Esophagus muscularis mucosa (tissue), 4 donors: ENCODE data around the gene KHDC1L. TPM values are rescaled to one million over a fixed set of nuclear protein-coding genes. Genes with fewer than 3 reads are reported as not detected.

Experiments used
- DNase-seq: peaks from one replicate; pipeline ENCODE4 v3.0.0-alpha.2; 2017; ENCODE audit errors: extremely low spot score
- H3K27ac ChIP-seq, 4 donors: fragments of 200-600 bp; sonication (generic); replicated peaks in 1 of 4; 1 replicate in 3 of 4; 2 replicates in 1 of 4; pipeline ENCODE4 v1.5.1; 2016 to 2019; ENCODE audit warnings: mild to moderate bottlenecking in 1 of 4
- H3K27me3 ChIP-seq, 4 donors: fragments of 200-600 bp; sonication (generic); one replicate each; pipeline versions ENCODE4 v1.5.1 to v1.6.0; 2016 to 2019
- H3K36me3 ChIP-seq, 4 donors: fragments of 200-600 bp; sonication (generic); one replicate each; pipeline ENCODE4 v1.5.1; 2016 to 2019
- H3K4me1 ChIP-seq, 4 donors: fragments of 200-600 bp; sonication (generic); one replicate each; pipeline ENCODE4 v1.5.1; 2016 to 2019
- H3K4me3 ChIP-seq, 4 donors: fragments of 200-600 bp; sonication (generic); 1 replicate in 2 of 4; 2 replicates in 2 of 4; pipeline ENCODE4 v1.5.1; 2016 to 2019; ENCODE audit warnings: mild to moderate bottlenecking in 4 of 4, moderate library complexity in 1 of 4
- H3K9me3 ChIP-seq, 4 donors: fragments of 200-600 bp; sonication (generic); 1 replicate in 3 of 4; 2 replicates in 1 of 4; pipeline ENCODE4 v1.5.1; 2016 to 2019
- CTCF ChIP-seq, 3 experiments: fragments of 200-600 bp in 2 of 3; fragments of 450-650 bp in 1 of 3; sonication (generic) in 2 of 3; IDR thresholded peaks; one replicate each; pipeline ENCODE4 v1.5.1; 2017 to 2019; ENCODE audit warnings: antibody characterized with exemption in 3 of 3, mild to moderate bottlenecking in 2 of 3, moderate library complexity in 1 of 3
- EP300 ChIP-seq: sonication (generic); formaldehyde crosslinking; IDR thresholded peaks from one replicate; pipeline ENCODE4 v1.6.1; 2017; ENCODE audit warnings: antibody characterized with exemption
- POLR2A ChIP-seq: fragments of 450-650 bp; IDR thresholded peaks from one replicate; pipeline ENCODE4 v1.6.1; 2017; ENCODE audit warnings: antibody characterized with exemption, moderate library complexity, mild to moderate bottlenecking, low read depth
- POLR2AphosphoS5 ChIP-seq, 2 donors: sonication (generic); formaldehyde crosslinking; IDR thresholded peaks; one replicate each; pipeline ENCODE4 v1.6.1; 2017; ENCODE audit warnings: antibody characterized with exemption in 2 of 2
- WGBS: methylation state at CpG from one replicate; pipeline ENCODE4 v1.1.5; 2018; 5-methylcytosine and 5-hydroxymethylcytosine counted together
- intact Hi-C: fragments of 100-400 bp; cut with DNase I; formaldehyde crosslinking; loops from one replicate; pipeline ENCODE4 v1.15.1; 2023
- total RNA-seq, 4 donors: library from RNA; depleted of rRNA; stranded (reverse); fragments of >200 nt; gene quantifications; one replicate each; pipeline versions ENCODE4 v1.1.0 to v1.2.1, GENCODE V29; 2016

The KHDC1L gene
- total RNA-seq, 4 donors from 2014 or later, result 0.83 TPM; not detected in 3

DNA sequence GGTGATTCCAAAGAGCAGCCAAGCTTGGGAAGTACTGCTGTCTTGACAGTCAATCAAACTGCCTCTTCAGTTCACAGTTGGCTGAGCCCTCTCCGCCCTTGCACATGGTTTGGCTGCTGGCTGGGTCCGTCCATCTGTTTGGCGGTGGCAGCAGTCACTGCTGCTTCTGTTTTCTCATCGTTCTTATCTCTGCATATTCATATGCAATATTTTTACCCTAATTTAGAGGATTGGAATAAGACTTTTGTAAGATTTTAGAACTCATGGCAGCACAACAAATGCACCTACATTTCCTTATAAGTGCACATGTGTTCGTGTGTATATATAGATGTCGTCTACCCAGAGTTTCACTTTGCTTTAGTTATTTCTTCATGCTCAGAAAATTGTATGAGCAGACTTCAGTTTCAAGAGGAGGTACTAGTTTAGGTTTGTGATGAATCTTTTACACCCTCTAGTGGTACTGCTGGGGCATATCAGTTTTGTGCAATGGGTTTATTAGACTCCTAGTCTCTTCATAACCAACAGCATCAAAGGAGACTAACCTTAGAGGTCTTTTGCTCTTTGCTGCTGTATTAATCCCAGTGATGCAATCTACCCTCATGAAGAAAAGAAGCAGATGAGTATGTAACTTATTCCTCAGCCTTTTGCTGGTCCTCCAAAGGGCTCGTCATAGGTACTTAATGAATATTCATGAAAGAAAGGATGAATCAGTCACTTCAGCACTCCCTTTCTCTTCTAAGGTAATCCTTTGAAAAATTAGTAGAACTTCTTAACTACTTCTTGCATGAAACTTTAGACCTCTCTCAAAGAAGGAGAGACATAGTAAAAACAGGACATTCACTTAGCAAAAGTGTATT lies 44.3 kb downstream of the KHDC1L start:
- TF ChIP-seq POLR2AphosphoS5 (IDR thresholded peaks at IDR 0.05), result no peak
- peak; percentile 67 to 84 (median 83) for TF ChIP-seq CTCF (IDR thresholded peaks at IDR 0.05)
- 21% methylated on average over 7 of the region's 7 CpGs for WGBS
- Histone ChIP-seq H3K4me1 (peaks cover 5 to 7% (median 5%) of the 10 kb centered on the region in 4 donors), H3K36me3 (no peaks in the 10 kb centered on the region), H3K27ac (no peak overlapping the region), H3K4me3 (peak overlapping the region; percentile 32 to 51 (median 36)), H3K9me3 (no peaks in the 10 kb centered on the region), H3K27me3 (no peaks in the 10 kb centered on the region)
- DNase-seq, result no peak
- intact Hi-C loops, result loop anchor here (5.0 kb wide), 1 partner anchor 769 kb away; no protein-coding TSS in a partner anchor

DNA sequence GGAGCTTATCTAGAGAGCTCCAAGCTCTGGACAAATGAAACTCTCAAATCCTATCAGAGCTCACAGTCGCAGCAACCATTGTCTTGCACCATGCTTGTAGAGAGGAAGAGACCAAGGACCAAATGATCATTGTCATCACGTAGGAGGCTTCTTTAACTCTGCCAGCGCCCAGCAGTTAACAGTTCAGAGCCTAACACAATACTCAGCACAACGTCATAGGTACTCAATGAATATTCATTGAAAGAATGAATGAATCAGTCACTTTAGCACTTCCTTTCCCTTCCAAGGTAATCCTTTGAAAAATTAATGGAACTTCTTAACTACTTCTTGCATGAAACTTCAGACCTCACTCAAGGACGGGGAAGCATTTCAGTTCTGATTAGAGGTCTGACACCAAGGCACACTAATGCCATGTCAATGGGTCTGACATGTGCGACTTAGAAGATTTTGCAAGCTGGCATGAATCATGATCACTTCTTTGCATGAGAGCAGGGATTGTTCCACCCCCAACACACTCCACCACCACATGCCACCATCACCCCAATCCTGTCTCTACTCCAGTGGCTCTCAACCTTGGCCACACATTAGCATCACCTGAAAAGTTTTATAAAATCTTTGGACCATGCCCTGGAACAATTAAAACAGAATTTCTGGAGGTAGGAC lies 45.1 kb downstream of the KHDC1L start:
- Histone ChIP-seq H3K9me3 (no peaks in the 10 kb centered on the region), H3K36me3 (no peaks in the 10 kb centered on the region), H3K27me3 (no peaks in the 10 kb centered on the region), H3K4me1 (peaks cover 5 to 7% (median 5%) of the 10 kb centered on the region in 4 donors), H3K4me3 (peak overlapping the region in 2 of 4 donors; percentile 32 to 39), H3K27ac (no peak overlapping the region)
- 90% methylated on average over 6 of the region's 6 CpGs for WGBS
- no peak for TF ChIP-seq CTCF (IDR thresholded peaks at IDR 0.05)
- no peak for TF ChIP-seq EP300
- TF ChIP-seq POLR2AphosphoS5 (IDR thresholded peaks at IDR 0.05), result no peak
- no peak for TF ChIP-seq POLR2A
- intact Hi-C loops, result loop anchor here (5.0 kb wide), 1 partner anchor 768 kb away; no protein-coding TSS in a partner anchor
- DNase-seq, result no peak

GRCh38 chr6:73177221-73177944 lies 47.9 kb downstream of the KHDC1L start:
- intact Hi-C loops, result no loop called here
- H3K4me3 ChIP-seq, result no peak overlapping the region
- no peaks in the 10 kb centered on the region for H3K27me3 ChIP-seq
- no peak overlapping the region for H3K27ac ChIP-seq
- TF ChIP-seq POLR2A (no peak), POLR2AphosphoS5 (IDR thresholded peaks at IDR 0.05) (no peak), EP300 (no peak), CTCF (IDR thresholded peaks at IDR 0.05) (no peak)
- DNase-seq, result no peak
- no peaks in the 10 kb centered on the region for H3K9me3 ChIP-seq
- no peaks in the 10 kb centered on the region for H3K36me3 ChIP-seq
- peaks cover 5 to 7% (median 5%) of the 10 kb centered on the region in 4 donors for H3K4me1 ChIP-seq
- WGBS, result 75% methylated on average over 5 of the region's 5 CpGs

DNA sequence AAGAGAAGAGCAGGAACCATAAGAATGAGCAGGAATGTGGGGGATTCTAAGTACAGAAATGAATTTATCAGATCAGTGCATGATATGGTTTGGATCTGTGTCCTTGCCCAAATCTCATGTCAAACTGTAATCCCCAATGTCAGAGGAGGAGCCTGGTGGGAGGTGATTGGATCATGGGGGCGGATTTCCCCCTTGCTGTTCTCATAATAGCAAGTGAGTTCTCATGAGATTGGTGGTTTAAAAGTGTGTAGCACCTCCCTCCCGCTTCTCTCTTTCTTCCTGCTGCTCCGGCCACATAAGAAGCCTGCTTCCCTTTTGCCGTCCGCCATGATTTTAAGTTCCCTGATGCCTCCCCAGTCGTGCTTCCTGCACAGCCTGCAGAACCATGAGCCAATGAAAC lies 49.2 kb downstream of the KHDC1L start:
- Histone ChIP-seq H3K9me3 (no peaks in the 10 kb centered on the region), H3K4me3 (no peak overlapping the region), H3K4me1 (peaks cover 5 to 7% (median 5%) of the 10 kb centered on the region in 4 donors), H3K27ac (no peak overlapping the region), H3K27me3 (no peaks in the 10 kb centered on the region), H3K36me3 (no peaks in the 10 kb centered on the region)
- intact Hi-C loops, result no loop called here
- no peak for TF ChIP-seq CTCF (IDR thresholded peaks at IDR 0.05)
- TF ChIP-seq POLR2AphosphoS5 (IDR thresholded peaks at IDR 0.05), result no peak
- TF ChIP-seq EP300, result no peak
- TF ChIP-seq POLR2A, result no peak
- no peak for DNase-seq
- WGBS, result 77% methylated on average over 6 of the region's 6 CpGs
